ENCODE measurements around the gene SCARB2.
"Not testable (repeated sequence)": the region's sequence is repeated elsewhere in the genome, so short reads cannot be mapped to it uniquely, and the experiment has no call there.

The SCARB2 gene

GRCh38 chr4:76213415-76214176, at the start of gene SCARB2:
SCARB2 (minus strand) TSS chr4:76213824; CDS start chr4:76213543, 281 bp downstream.
- DNase-seq, result peak; percentile 56

GRCh38 chr4:76260571-76260970, 46.9 kb upstream of the SCARB2 start:
- no peak for DNase-seq

GRCh38 chr4:76257824-76258223, 44.2 kb upstream of the SCARB2 start:
- DNase-seq, result no peak

- no peak for DNase-seq
Measured at GRCh38 chr4:76256968-76257367, 43.3 kb upstream of the SCARB2 start.

GRCh38 chr4:76256032-76256431, 42.4 kb upstream of the SCARB2 start:
- DNase-seq, result no peak

- DNase-seq, result no peak
Measured at GRCh38 chr4:76253511-76253910, 39.9 kb upstream of the SCARB2 start.

GRCh38 chr4:76252271-76252653, 38.6 kb upstream of the SCARB2 start:
- no peak for DNase-seq

- DNase-seq, result peak; percentile 12
Measured at GRCh38 chr4:76251441-76252270, 38.0 kb upstream of the SCARB2 start, which contains the start of gene FAM47E. FAM47E (plus strand) TSS chr4:76251721; CDS start chr4:76251747, 26 bp downstream.

GRCh38 chr4:76250962-76251361, 37.3 kb upstream of the SCARB2 start:
- no peak for DNase-seq

- no peak for DNase-seq
Measured at GRCh38 chr4:76246852-76247251, 33.2 kb upstream of the SCARB2 start.

GRCh38 chr4:76246025-76246424, 32.4 kb upstream of the SCARB2 start:
- DNase-seq, result no peak

GRCh38 chr4:76243877-76244276, 30.3 kb upstream of the SCARB2 start:
- DNase-seq, result not testable (repeated sequence)

GRCh38 chr4:76240236-76240635, 26.6 kb upstream of the SCARB2 start:
- no peak for DNase-seq

GRCh38 chr4:76238701-76239100, 25.1 kb upstream of the SCARB2 start:
- no peak for DNase-seq

GRCh38 chr4:76238236-76238635, 24.6 kb upstream of the SCARB2 start:
- no peak for DNase-seq

GRCh38 chr4:76235915-76236314, 22.3 kb upstream of the SCARB2 start:
- DNase-seq, result no peak

GRCh38 chr4:76235407-76235806, 21.8 kb upstream of the SCARB2 start:
- DNase-seq, result no peak

- DNase-seq, result no peak
Measured at GRCh38 chr4:76234679-76235044, 21.0 kb upstream of the SCARB2 start.

- no peak for DNase-seq
Measured at GRCh38 chr4:76233967-76234678, 20.5 kb upstream of the SCARB2 start.

GRCh38 chr4:76233529-76233928, 19.9 kb upstream of the SCARB2 start:
- DNase-seq, result no peak

- DNase-seq, result no peak
Measured at GRCh38 chr4:76233083-76233482, 19.5 kb upstream of the SCARB2 start.

GRCh38 chr4:76232681-76233080, 19.1 kb upstream of the SCARB2 start:
- no peak for DNase-seq

GRCh38 chr4:76226418-76226817, 12.8 kb upstream of the SCARB2 start:
- no peak for DNase-seq

GRCh38 chr4:76224171-76224570, 10.5 kb upstream of the SCARB2 start:
- DNase-seq, result no peak

Data from activated gamma-delta T cell treated with Interleukin-2 at 50 U/mL for 16 hours (primary cell).